Kidney epithelial cell (primary cell): ENCODE data around the gene LRBA. TPM values are rescaled to one million over a fixed set of nuclear protein-coding genes. Genes with fewer than 3 reads are reported as not detected.

Experiments
- DNase-seq: peaks from one replicate; pipeline ENCODE4 v3.0.0-alpha.2; 2010; ENCODE audit warnings: low read depth
- H3K27me3 ChIP-seq: 2 replicates; pipeline ENCODE4 v1.6.0; 2011; ENCODE audit warnings: low read length; ENCODE audit not compliant: control insufficient read depth, insufficient read depth
- H3K36me3 ChIP-seq: 2 replicates; pipeline ENCODE4 v1.5.1; 2011; ENCODE audit warnings: low read length; ENCODE audit not compliant: control insufficient read depth, insufficient read depth
- H3K4me3 ChIP-seq: 2 replicates; pipeline ENCODE4 v1.5.1; 2011; ENCODE audit warnings: low read depth, mild to moderate bottlenecking, control low read depth, low read length
- total RNA-seq: library from RNA; depleted of rRNA; stranded (reverse); fragments of >200 nt; gene quantifications from 2 replicates; pipeline ENCODE4 v1.2.3, GENCODE V29; 2015
- TF ChIP-seq, protein P1 (sequence below): IDR thresholded peaks from 2 replicates; pipeline ENCODE4 v1.5.1; 2011; ENCODE audit warnings: mild to moderate bottlenecking, moderate library complexity, low read length, control low read depth, inconsistent platforms; ENCODE audit not compliant: insufficient read depth, poor library complexity, severe bottlenecking

The LRBA gene
- total RNA-seq, 1 donor from 2014 or later = 85.2 TPM

DNA sequence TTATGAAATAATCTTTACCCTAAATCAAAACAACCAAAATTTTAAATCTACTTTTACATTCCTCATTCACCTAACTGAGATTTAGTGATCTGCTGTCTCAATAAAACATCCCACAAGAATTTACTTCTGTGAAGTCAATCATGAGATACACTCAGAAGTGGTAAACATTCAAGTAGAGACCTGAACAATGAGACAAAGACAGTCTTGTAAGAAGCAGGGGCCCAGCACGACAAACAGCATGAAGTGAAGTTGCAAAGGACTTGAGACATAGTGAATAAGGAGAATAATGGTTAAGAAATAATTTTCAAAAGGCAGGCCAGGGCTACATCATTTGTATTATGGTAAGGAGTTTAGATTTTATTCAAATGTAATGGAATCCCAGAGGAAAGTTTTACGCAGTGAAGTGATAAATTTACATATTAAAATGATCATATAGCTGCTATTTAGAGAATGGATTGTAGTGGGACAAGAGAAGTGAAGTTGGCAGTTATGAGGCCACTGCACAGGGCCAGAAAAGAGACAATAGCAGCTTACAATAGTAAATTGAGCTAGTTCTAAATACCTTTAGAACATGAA is 331.2 kb downstream of the LRBA start:
- no peak for DNase-seq
- no peak overlapping the region for H3K4me3 ChIP-seq

DNA sequence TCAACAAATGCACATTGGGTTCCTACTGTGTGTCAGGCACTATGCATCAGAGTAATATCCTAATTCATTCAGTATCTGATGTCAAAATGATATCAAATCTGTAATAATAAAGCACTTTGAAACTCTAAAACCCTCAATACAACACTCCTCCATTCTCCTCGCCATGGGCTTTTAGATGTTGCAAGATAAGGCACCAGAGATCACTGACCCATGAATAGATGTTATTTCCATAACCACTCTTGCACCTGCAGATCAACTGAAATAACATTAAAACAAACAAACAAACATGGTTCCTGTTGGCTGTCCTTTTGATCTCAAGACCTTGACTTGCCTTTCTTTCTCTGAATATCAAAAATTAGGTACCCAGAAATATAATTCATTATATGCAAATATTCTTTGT is 333.0 kb downstream of the LRBA start:
- TF ChIP-seq, protein P1, sequence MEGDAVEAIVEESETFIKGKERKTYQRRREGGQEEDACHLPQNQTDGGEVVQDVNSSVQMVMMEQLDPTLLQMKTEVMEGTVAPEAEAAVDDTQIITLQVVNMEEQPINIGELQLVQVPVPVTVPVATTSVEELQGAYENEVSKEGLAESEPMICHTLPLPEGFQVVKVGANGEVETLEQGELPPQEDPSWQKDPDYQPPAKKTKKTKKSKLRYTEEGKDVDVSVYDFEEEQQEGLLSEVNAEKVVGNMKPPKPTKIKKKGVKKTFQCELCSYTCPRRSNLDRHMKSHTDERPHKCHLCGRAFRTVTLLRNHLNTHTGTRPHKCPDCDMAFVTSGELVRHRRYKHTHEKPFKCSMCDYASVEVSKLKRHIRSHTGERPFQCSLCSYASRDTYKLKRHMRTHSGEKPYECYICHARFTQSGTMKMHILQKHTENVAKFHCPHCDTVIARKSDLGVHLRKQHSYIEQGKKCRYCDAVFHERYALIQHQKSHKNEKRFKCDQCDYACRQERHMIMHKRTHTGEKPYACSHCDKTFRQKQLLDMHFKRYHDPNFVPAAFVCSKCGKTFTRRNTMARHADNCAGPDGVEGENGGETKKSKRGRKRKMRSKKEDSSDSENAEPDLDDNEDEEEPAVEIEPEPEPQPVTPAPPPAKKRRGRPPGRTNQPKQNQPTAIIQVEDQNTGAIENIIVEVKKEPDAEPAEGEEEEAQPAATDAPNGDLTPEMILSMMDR = no peak
- H3K36me3 ChIP-seq = no peaks in the 10 kb centered on the region
- DNase-seq = no peak
- H3K4me3 ChIP-seq = no peak overlapping the region
- H3K27me3 ChIP-seq = no peaks in the 10 kb centered on the region

More for the DNA sequence above, 331.2 kb downstream of the LRBA start:
- TF ChIP-seq, protein P1 = no peak
- H3K36me3 ChIP-seq = no peaks in the 10 kb centered on the region
- H3K27me3 ChIP-seq = no peaks in the 10 kb centered on the region

DNA sequence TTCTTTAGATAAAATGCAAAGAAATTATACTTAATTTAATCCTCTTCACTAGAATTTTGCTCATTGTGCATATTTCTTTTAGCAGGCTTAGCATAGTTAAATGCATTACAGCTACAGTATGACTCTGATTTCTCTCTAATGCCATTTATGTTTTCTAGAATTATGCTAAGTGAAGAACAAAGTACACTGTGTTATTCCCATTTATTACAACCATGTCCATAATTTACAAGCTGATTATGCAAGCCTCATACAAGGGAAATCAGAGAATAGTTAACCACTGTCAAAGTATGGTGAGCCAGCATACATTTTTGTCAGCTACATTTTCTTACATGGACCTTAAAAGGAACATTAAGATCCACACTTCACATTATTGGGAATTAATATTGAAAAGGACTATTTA is 334.0 kb downstream of the LRBA start:
- H3K4me3 ChIP-seq = no peak overlapping the region
- TF ChIP-seq, protein P1 = no peak
- H3K27me3 ChIP-seq = no peaks in the 10 kb centered on the region
- no peak for DNase-seq
- H3K36me3 ChIP-seq = no peaks in the 10 kb centered on the region

DNA sequence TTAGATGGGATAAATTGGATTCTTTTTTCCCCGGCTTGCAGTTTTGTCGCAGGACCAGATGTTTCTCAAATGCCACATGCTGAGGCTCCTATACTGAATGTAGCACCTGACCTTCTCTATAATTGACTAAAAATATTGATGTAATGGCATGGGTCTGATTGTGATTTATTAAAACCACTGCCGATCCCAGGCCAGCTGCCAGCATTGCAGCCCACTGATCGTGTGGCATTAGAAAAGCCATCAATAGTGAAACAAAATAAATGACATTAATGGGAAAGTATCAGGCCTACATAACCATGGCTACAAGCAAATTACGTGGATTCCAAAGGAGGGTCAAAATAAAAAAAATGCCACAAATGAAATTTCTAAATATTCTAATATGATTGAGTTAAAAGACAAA is 334.4 kb downstream of the LRBA start:
- no peak for DNase-seq
- Histone ChIP-seq H3K27me3 (no peaks in the 10 kb centered on the region), H3K36me3 (no peaks in the 10 kb centered on the region), H3K4me3 (no peak overlapping the region)
- TF ChIP-seq, protein P1 = no peak

DNA sequence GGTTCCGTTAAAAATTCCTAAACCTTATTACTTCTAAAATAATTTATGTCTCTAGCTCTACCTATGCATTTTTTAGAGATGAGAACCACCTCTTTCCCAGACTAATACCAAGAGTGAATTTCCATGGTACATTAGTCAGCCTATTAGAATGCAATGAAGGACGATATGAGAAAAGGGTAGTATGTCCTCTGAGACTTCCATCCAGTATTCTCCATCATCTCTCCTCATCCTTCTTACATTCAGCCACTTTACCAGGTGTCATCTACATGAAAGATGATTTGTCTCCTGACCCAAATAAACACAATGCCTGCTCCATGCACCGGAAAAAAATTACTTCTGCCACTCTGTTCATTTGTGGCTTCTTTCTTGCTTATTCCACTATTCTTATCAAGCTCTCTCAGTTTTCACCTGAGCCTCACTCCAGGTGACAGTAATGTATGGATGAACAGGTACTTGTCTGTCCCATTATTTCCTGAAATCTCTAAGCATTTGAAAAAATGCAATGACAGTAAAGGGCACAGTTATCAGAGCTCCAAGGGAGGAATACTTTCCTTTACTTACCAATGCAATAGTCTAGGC is 335.2 kb downstream of the LRBA start:
- DNase-seq = no peak
- H3K4me3 ChIP-seq = no peak overlapping the region

More for the DNA sequence above, 335.2 kb downstream of the LRBA start:
- no peaks in the 10 kb centered on the region for H3K27me3 ChIP-seq
- H3K36me3 ChIP-seq = no peaks in the 10 kb centered on the region
- TF ChIP-seq, protein P1 = no peak
